Breast epithelium (tissue), 4 donors: ENCODE measurements around the gene ABCC1. TPM values are rescaled to one million over a fixed set of nuclear protein-coding genes. Genes with fewer than 3 reads are reported as not detected.

Experiments
- DNase-seq, 2 donors: peaks; one replicate each; pipeline ENCODE4 v3.0.0-alpha.2; 2019; ENCODE audit warnings: low spot score in 2 of 2
- H3K27ac ChIP-seq, 2 donors: fragments of 200-600 bp; sonication (generic) in 1 of 2; one replicate each; pipeline ENCODE4 v1.5.1; 2016 to 2019; ENCODE audit warnings: mild to moderate bottlenecking in 1 of 2
- H3K27me3 ChIP-seq, 2 donors: fragments of 200-600 bp; sonication (generic) in 1 of 2; one replicate each; pipeline versions ENCODE4 v1.5.1 to v1.6.0; 2017 to 2019; ENCODE audit warnings: control low read depth in 1 of 2, mild to moderate bottlenecking in 1 of 2
- H3K36me3 ChIP-seq: fragments of 200-600 bp; one replicate; pipeline ENCODE4 v1.5.1; 2019
- H3K4me1 ChIP-seq, 2 donors: fragments of 200-600 bp; sonication (generic); one replicate each; pipeline ENCODE4 v1.5.1; 2016 to 2019; ENCODE audit warnings: control low read depth in 1 of 2
- H3K4me3 ChIP-seq, 3 donors: fragments of 200-600 bp; sonication (generic); 1 replicate in 2 of 3; 2 replicates in 1 of 3; pipeline ENCODE4 v1.5.1; 2016 to 2019; ENCODE audit warnings: mild to moderate bottlenecking in 3 of 3, moderate library complexity in 2 of 3
- H3K9me3 ChIP-seq, 2 donors: fragments of 200-600 bp; sonication (generic) in 1 of 2; one replicate each; pipeline ENCODE4 v1.5.1; 2016 to 2019; ENCODE audit warnings: control low read depth in 1 of 2
- POLR2A ChIP-seq: fragments of 450-650 bp; IDR thresholded peaks from one replicate; pipeline ENCODE4 v1.6.1; 2016; ENCODE audit warnings: antibody characterized with exemption, mild to moderate bottlenecking, moderate library complexity
- POLR2AphosphoS5 ChIP-seq, 3 donors: sonication (generic); formaldehyde crosslinking; IDR thresholded peaks; one replicate each; pipeline ENCODE4 v1.6.1; 2017; ENCODE audit warnings: antibody characterized with exemption in 3 of 3
- intact Hi-C: fragments of 100-400 bp; cut with DNase I; formaldehyde crosslinking; loops from one replicate; pipeline ENCODE4 v1.15.1; 2023; ENCODE audit warnings: low total_unique reads
- total RNA-seq, 3 donors: library from RNA; depleted of rRNA; stranded (reverse); fragments of >200 nt; gene quantifications; one replicate each; pipeline ENCODE4 v1.1.0, GENCODE V29; 2016
- TF ChIP-seq, protein P1 (sequence below), 3 donors: fragments of 450-650 bp; IDR thresholded peaks; one replicate each; pipeline ENCODE4 v1.5.1; 2016 to 2017; ENCODE audit warnings: antibody characterized with exemption in 3 of 3, mild to moderate bottlenecking in 3 of 3, moderate library complexity in 3 of 3

The ABCC1 gene
- total RNA-seq, 3 donors from 2014 or later = 14.6 to 26.9 (median 21.3) TPM

DNA sequence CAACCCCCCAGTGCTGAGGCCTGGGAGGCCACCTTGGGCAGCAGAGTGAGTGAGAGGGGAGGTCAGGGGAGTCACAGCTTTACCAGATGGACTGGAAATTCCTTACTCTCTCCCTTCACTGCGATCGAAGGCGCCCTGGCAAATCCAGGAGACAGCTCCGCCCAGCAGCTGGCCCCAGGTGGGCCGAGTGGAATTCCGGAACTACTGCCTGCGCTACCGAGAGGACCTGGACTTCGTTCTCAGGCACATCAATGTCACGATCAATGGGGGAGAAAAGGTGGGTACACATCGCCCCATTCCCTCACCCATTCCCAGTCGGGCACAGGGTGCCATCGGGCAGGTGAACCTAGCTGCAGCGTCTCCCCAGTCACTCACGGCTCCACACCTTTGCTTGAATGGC lies 182.2 kb downstream of the ABCC1 start:
- no peak for TF ChIP-seq POLR2AphosphoS5 (IDR thresholded peaks at IDR 0.05)
- TF ChIP-seq, protein P1, sequence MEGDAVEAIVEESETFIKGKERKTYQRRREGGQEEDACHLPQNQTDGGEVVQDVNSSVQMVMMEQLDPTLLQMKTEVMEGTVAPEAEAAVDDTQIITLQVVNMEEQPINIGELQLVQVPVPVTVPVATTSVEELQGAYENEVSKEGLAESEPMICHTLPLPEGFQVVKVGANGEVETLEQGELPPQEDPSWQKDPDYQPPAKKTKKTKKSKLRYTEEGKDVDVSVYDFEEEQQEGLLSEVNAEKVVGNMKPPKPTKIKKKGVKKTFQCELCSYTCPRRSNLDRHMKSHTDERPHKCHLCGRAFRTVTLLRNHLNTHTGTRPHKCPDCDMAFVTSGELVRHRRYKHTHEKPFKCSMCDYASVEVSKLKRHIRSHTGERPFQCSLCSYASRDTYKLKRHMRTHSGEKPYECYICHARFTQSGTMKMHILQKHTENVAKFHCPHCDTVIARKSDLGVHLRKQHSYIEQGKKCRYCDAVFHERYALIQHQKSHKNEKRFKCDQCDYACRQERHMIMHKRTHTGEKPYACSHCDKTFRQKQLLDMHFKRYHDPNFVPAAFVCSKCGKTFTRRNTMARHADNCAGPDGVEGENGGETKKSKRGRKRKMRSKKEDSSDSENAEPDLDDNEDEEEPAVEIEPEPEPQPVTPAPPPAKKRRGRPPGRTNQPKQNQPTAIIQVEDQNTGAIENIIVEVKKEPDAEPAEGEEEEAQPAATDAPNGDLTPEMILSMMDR (IDR thresholded peaks at IDR 0.05) = no peak
- TF ChIP-seq POLR2A = no peak
- Histone ChIP-seq H3K4me3 (no peak overlapping the region), H3K36me3 (peaks cover 3% of the 10 kb centered on the region), H3K27me3 (no peaks in the 10 kb centered on the region), H3K9me3 (no peaks in the 10 kb centered on the region), H3K4me1 (no peaks in the 10 kb centered on the region), H3K27ac (no peak overlapping the region)
- DNase-seq = no peak
- intact Hi-C loops = no loop called here

DNA sequence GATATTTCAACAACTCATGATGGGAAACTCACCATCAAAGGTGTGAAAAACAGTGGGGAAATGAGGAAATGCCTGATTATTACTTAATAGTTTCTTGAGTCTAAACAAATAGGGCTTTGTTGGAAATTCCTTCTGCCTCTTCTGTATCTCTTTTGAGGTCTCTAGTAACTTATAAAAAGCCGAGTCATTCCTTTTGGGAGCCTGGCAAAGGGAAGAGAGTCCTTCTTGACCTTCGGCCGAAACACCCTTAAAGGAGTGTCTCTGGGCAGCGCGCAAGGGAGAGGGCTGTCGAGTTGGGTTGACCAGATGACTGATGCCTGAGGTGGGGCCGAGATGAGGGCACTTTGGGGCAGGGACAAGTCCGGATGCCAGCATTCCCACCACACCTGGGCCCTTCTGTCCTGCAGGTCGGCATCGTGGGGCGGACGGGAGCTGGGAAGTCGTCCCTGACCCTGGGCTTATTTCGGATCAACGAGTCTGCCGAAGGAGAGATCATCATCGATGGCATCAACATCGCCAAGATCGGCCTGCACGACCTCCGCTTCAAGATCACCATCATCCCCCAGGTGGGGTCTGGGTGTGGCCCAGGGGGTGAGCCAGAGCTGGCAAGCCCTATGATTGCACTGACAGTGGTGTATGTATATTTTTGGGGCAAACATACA lies 184.7 kb downstream of the ABCC1 start:
- intact Hi-C loops = no loop called here
- Histone ChIP-seq H3K4me3 (no peak overlapping the region), H3K27me3 (no peaks in the 10 kb centered on the region), H3K36me3 (peaks cover 3% of the 10 kb centered on the region), H3K27ac (no peak overlapping the region), H3K4me1 (no peaks in the 10 kb centered on the region), H3K9me3 (no peaks in the 10 kb centered on the region)
- no peak for DNase-seq
- TF ChIP-seq POLR2A (no peak), POLR2AphosphoS5 (IDR thresholded peaks at IDR 0.05) (no peak)
- TF ChIP-seq, protein P1 (IDR thresholded peaks at IDR 0.05) = no peak

DNA sequence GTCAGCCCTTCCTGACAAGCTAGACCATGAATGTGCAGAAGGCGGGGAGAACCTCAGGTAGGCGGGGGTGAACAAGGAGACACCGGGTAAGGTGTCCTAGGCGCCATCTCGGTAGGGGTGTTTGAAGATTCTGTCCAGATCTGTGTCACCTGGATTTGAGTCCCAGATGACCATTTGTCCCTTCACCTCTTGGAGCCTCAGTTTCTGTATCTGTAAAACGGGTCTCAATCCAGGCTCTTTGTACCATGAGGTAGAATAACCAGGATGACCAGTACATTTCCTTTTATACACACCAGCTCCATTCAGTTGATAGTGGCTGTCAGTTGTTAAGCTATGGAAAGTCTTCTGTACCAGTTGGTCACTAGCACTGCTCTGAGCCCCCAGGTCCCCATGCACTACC lies 187.2 kb downstream of the ABCC1 start:
- no peaks in the 10 kb centered on the region for H3K9me3 ChIP-seq
- DNase-seq = no peak
- H3K36me3 ChIP-seq = peaks cover 3% of the 10 kb centered on the region
- no peak overlapping the region for H3K4me3 ChIP-seq
- intact Hi-C loops = no loop called here
- no peaks in the 10 kb centered on the region for H3K27me3 ChIP-seq
- H3K27ac ChIP-seq = no peak overlapping the region
- H3K4me1 ChIP-seq = no peaks in the 10 kb centered on the region
- TF ChIP-seq, protein P1 (IDR thresholded peaks at IDR 0.05) = no peak
- TF ChIP-seq POLR2A (no peak), POLR2AphosphoS5 (IDR thresholded peaks at IDR 0.05) (no peak)

DNA sequence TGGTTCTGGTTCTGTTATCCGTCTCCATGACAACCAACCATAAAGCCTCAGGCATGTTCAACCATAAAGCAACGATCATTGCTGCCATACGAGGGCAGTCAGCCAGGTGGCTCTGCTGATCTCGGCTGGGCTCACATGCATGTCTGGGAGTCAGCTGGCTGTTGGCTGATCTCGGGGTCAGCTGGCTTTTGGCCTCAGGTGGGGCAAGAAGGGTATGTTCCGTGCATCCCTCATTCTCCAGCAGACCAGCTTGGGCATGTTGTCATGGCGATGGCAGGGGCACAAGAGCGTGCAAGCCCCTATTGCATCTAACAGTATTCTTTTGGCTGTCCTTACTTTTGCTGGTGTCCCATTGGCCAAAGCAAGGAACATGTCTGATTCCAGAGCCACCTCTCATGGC lies 187.7 kb downstream of the ABCC1 start:
- Histone ChIP-seq H3K4me3 (no peak overlapping the region), H3K9me3 (no peaks in the 10 kb centered on the region), H3K27me3 (no peaks in the 10 kb centered on the region), H3K27ac (no peak overlapping the region), H3K36me3 (no peaks in the 10 kb centered on the region), H3K4me1 (no peaks in the 10 kb centered on the region)
- TF ChIP-seq, protein P1 (IDR thresholded peaks at IDR 0.05) = no peak
- intact Hi-C loops = no loop called here
- no peak for DNase-seq

DNA sequence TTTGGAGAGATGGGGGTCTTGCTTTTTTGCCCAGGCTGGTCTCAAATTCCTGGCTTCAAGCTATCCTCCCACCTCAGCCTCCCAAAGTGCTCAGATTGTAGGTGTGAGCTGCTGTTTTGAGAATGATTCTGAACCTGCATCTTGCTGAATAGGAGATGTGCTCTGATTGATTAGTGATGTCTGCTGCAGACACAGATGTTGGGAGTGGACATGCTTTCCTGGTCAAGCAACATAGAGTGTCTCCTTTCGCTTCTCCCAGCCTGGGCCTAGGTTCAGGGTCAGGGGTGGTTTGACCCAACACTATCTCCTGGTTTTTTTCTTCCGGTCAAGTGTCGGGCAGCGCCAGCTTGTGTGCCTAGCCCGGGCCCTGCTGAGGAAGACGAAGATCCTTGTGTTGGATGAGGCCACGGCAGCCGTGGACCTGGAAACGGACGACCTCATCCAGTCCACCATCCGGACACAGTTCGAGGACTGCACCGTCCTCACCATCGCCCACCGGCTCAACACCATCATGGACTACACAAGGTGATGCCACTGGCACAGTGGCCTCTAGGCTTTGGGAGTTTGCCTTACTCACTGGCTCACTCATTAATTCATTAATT lies 188.7 kb downstream of the ABCC1 start:
- Histone ChIP-seq H3K4me1 (no peaks in the 10 kb centered on the region), H3K9me3 (no peaks in the 10 kb centered on the region), H3K4me3 (no peak overlapping the region), H3K27ac (no peak overlapping the region), H3K27me3 (no peaks in the 10 kb centered on the region), H3K36me3 (no peaks in the 10 kb centered on the region)
- no peak for DNase-seq
- no peak for TF ChIP-seq POLR2AphosphoS5 (IDR thresholded peaks at IDR 0.05)
- TF ChIP-seq, protein P1 (IDR thresholded peaks at IDR 0.05) = no peak
- no peak for TF ChIP-seq POLR2A
- intact Hi-C loops = no loop called here
